GM18511 (cell line): ENCODE results near the gene CABCOCO1.

Experiments used
- ATAC-seq: cut with Tn5 transposase; IDR thresholded peaks from one replicate; pipeline ENCODE4 v1.9.1; 2021; ENCODE audit warnings: mild to moderate bottlenecking, moderate library complexity; ENCODE audit not compliant: unreplicated experiment

Gene CABCOCO1

GRCh38 chr10:61812052-61812721 is 149.5 kb downstream of the CABCOCO1 start:
- ATAC-seq, result peak; percentile 73

DNA sequence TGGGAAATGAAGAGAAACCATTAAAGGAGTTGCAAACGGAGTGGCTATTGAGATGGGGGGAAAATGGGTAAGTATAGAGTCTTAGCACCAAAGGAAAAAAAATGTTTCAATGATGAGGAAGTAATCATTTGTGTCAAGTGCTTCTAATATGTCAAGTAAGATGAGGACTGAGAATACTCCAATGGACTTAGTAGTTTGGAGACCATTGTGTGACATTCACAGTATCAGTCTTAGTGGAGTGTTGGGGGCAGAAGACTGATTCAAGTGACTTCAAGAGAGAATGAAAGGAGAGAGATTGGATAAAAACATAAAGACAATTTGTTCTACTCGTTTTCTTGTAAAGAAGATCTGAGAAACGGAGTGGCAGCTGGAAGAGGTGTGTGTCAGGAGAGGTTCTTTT is 150.2 kb downstream of the CABCOCO1 start:
- no peak for ATAC-seq

DNA sequence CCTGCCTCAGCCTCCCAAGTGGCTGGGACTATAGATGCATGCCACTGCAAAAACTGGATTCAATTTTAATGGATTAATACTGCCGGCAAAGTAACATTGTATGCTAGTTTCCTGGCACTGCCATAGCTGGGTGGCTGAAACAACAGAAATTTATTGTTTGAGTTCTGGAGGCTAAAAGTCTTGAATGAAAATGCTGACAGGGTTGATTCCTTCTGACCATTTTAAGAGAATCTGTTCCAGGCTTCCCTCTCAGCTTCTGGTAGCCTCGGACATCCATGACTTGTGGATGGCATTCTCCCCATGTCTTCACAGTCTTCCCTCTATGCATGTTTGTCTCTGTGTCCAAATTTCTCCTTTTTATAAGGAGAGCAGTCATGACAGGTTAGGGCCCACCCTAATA is 151.4 kb downstream of the CABCOCO1 start:
- ATAC-seq, result no peak

DNA sequence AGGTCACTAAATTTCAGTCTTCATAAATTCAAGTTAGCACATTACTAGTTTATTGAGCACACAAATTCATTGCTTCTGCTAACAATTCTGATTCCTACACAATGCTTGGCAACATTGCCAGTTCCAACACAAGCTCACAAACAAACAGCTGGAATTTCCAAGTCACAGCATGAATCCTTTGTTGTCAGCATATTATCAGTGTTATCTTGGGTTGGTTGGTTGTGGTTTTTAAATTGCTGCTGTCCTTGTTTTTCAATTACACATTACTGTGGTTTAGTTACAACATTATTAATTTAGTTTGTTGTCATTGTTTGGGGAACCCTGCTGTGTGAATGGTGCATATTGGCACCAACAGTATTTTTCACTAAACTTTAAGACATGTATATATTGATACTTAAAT is 152.8 kb downstream of the CABCOCO1 start:
- no peak for ATAC-seq
